ENCODE measurements around the gene NLRP9. TPM values are rescaled to one million over a fixed set of nuclear protein-coding genes. Genes with fewer than 3 reads are reported as not detected.

NLRP9 gene
- total RNA-seq, 4 donors from 2014 or later: not detected

DNA sequence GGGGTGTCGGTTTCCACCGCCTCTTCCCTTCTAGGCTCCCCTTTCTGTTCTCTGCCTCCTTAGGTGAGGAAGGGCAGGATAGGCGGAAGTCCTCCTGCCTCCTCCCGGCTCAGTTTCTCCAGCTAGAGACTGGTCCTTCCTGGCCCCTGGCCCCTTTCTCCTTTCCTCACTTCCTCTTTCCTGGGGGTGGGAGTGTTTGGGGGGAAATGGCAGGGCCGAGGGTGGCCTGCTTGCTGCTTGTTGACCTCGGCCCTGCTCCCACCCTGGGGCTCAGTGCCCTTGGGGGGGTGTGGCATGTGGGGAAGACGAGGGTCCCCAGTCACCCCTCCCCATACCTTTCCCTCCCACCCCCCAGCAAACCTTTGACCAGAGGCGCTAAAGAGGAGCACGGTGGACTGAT, 78.4 kb downstream of the NLRP9 start:
- no peaks in the 10 kb centered on the region for H3K27me3 ChIP-seq
- H3K9me3 ChIP-seq: no peaks in the 10 kb centered on the region
- H3K36me3 ChIP-seq: peaks cover 42 to 64% (median 52%) of the 10 kb centered on the region in 3 donors
- H3K4me1 ChIP-seq: peaks cover 34 to 52% (median 36%) of the 10 kb centered on the region in 3 donors
- TF ChIP-seq, protein P1, sequence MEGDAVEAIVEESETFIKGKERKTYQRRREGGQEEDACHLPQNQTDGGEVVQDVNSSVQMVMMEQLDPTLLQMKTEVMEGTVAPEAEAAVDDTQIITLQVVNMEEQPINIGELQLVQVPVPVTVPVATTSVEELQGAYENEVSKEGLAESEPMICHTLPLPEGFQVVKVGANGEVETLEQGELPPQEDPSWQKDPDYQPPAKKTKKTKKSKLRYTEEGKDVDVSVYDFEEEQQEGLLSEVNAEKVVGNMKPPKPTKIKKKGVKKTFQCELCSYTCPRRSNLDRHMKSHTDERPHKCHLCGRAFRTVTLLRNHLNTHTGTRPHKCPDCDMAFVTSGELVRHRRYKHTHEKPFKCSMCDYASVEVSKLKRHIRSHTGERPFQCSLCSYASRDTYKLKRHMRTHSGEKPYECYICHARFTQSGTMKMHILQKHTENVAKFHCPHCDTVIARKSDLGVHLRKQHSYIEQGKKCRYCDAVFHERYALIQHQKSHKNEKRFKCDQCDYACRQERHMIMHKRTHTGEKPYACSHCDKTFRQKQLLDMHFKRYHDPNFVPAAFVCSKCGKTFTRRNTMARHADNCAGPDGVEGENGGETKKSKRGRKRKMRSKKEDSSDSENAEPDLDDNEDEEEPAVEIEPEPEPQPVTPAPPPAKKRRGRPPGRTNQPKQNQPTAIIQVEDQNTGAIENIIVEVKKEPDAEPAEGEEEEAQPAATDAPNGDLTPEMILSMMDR (IDR thresholded peaks at IDR 0.05): no peak
- TF ChIP-seq POLR2A (IDR thresholded peaks at IDR 0.05): no peak
- no peak overlapping the region for H3K27ac ChIP-seq
- DNase-seq: no peak
- WGBS, 2 donors: 62 to 66% methylated on average over 5 to 7 of the region's 9 CpGs
- no peak overlapping the region for H3K4me3 ChIP-seq
- intact Hi-C loops (cut with DNase I): no loop called here

DNA sequence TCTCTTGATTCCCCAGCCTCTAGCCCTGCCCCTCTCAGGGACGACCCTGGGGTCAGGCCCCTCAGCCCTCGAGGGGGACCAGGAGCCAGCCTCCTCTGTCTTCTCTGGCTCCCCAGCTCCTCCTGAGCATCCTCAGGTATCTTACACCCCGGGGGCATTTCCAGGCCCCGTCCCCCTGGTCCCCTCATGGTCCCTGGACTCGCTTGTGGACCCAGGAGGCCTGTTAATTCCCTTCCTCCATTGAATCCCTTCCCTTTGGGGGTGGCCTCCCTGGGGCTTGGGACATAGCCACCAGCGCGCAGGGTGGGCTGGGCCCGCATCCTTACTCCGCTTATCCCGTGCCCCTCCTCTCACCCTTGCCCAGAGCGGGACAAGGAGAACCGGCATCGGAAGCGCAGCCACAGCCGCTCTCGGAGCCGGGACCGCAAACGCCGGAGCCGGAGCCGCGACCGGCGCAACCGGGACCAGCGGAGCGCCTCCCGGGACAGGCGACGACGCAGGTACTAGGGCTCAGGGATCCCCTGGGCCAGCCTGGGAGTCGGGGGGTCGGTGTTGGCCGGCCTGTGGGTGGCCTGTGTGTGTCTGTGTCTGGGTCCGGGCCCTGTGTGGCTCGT, 79.2 kb downstream of the NLRP9 start:
- Histone ChIP-seq H3K36me3 (peaks cover 36 to 56% (median 45%) of the 10 kb centered on the region in 3 donors), H3K27me3 (no peaks in the 10 kb centered on the region), H3K27ac (no peak overlapping the region), H3K4me1 (peaks cover 34 to 52% (median 36%) of the 10 kb centered on the region in 3 donors), H3K9me3 (no peaks in the 10 kb centered on the region), H3K4me3 (no peak overlapping the region)
- no peak for DNase-seq
- TF ChIP-seq POLR2A (IDR thresholded peaks at IDR 0.05): no peak
- TF ChIP-seq, protein P1 (IDR thresholded peaks at IDR 0.05): no peak
- intact Hi-C loops (cut with DNase I): no loop called here
- 85% methylated on average over 9 of the region's 37 CpGs; no CpG with 5 or more reads in 1 of the 2 donors for WGBS, 2 donors

Small RNAs within 50 kb of the gene (small RNA-seq; reads per million reads assigned to genes)
- 0 reads per million in 4 donors for gene AC010525.2

Other genes starting within 250 kb of the NLRP9 start
- 1 to 10 TPM in 1 of 4 donors, under 1 TPM in 3; 0.40 to 5.0 (median 0.68) TPM for gene SSC5D, start 250.0 kb downstream of the NLRP9 start, total RNA-seq
- not detected for gene SBK2, start 201.3 kb downstream of the NLRP9 start, total RNA-seq
- 1 to 10 TPM in 1 of 4 donors, under 1 TPM in 1, not detected in 2; 0.22 to 1.0 TPM for gene SBK3, start 192.9 kb downstream of the NLRP9 start, total RNA-seq
- 1 to 10 TPM in 3 of 4 donors, under 1 TPM in 1; 0.75 to 3.0 (median 2.2) TPM for gene ZNF579, start 157.6 kb downstream of the NLRP9 start, total RNA-seq
- 10 to 100 TPM in 1 of 4 donors, 1 to 10 TPM in 3; 5.8 to 12.7 (median 7.9) TPM for gene FIZ1, start 138.9 kb downstream of the NLRP9 start, total RNA-seq
- 10 to 100 TPM; 17.7 to 25.9 (median 22.9) TPM for gene ZNF524, start 138.1 kb downstream of the NLRP9 start, total RNA-seq
- gene ZNF865, start 132.8 kb downstream of the NLRP9 start, total RNA-seq: 1 to 10 TPM; 2.7 to 5.3 (median 3.3) TPM
- gene ZNF784, start 113.8 kb downstream of the NLRP9 start, total RNA-seq: 1 to 10 TPM; 2.9 to 6.9 (median 4.4) TPM
- 10 to 100 TPM in 3 of 4 donors, 1 to 10 TPM in 1; 8.8 to 19.1 (median 12.9) TPM for gene ZNF580, start 97.4 kb downstream of the NLRP9 start, total RNA-seq
- gene ZNF581, start 94.8 kb downstream of the NLRP9 start, total RNA-seq: 10 to 100 TPM; 11.8 to 20.2 (median 14.0) TPM
- gene CCDC106, start 90.2 kb downstream of the NLRP9 start, total RNA-seq: 1 to 10 TPM; 2.4 to 7.2 (median 4.6) TPM
- gene U2AF2, start 83.4 kb downstream of the NLRP9 start, total RNA-seq: 100 to 1,000 TPM in 2 of 4 donors, 10 to 100 TPM in 2; 85.0 to 112 (median 99.7) TPM
- 100 to 1,000 TPM in 1 of 4 donors, 10 to 100 TPM in 3; 52.1 to 168 (median 77.4) TPM for gene EPN1, start 63.2 kb downstream of the NLRP9 start, total RNA-seq
- gene RFPL4A, start 20.7 kb upstream of the NLRP9 start, total RNA-seq: not detected
- not detected for gene RFPL4AL1, start 30.7 kb upstream of the NLRP9 start, total RNA-seq
- not detected for gene NLRP11, start 93.6 kb upstream of the NLRP9 start, total RNA-seq
- gene NLRP4, start 98.1 kb upstream of the NLRP9 start, total RNA-seq: under 1 TPM in 1 of 4 donors, not detected in 3; 0.30 TPM
- not detected for gene NLRP13, start 193.9 kb upstream of the NLRP9 start, total RNA-seq
- gene NLRP8, start 209.4 kb upstream of the NLRP9 start, total RNA-seq: not detected
- not detected for gene NLRP5, start 248.4 kb upstream of the NLRP9 start, total RNA-seq

Measured in esophagus squamous epithelium (tissue), 5 donors.